ENCODE results near the gene CBFB.
"Not testable (repeated sequence)": the region's sequence is repeated elsewhere in the genome, so short reads cannot be mapped to it uniquely, and the experiment has no call there.

Gene CBFB

GRCh38 chr16:67041520-67041919 is 12.6 kb downstream of the CBFB start:
- not testable (repeated sequence) for DNase-seq

GRCh38 chr16:67043420-67043819 is 14.5 kb downstream of the CBFB start:
- no peak for DNase-seq

GRCh38 chr16:67050796-67051195 is 21.8 kb downstream of the CBFB start:
- no peak for DNase-seq

GRCh38 chr16:67052399-67052798 is 23.4 kb downstream of the CBFB start:
- DNase-seq = no peak

- no peak for DNase-seq
Observed at GRCh38 chr16:67053767-67054334, 24.9 kb downstream of the CBFB start.

- DNase-seq = no peak
Observed at GRCh38 chr16:67054901-67055300, 26.0 kb downstream of the CBFB start.

GRCh38 chr16:67055712-67056487 is 27.0 kb downstream of the CBFB start:
- DNase-seq = no peak

GRCh38 chr16:67063008-67063407 is 34.1 kb downstream of the CBFB start:
- DNase-seq = no peak

- DNase-seq = no peak
Observed at GRCh38 chr16:67068212-67068753, 39.3 kb downstream of the CBFB start.

GRCh38 chr16:67071476-67072048 is 42.6 kb downstream of the CBFB start:
- no peak for DNase-seq

- DNase-seq = no peak
Observed at GRCh38 chr16:67075331-67075730, 46.4 kb downstream of the CBFB start.

- DNase-seq = no peak
Observed at GRCh38 chr16:67077871-67078270, 48.9 kb downstream of the CBFB start.

- no peak for DNase-seq
Observed at GRCh38 chr16:67082100-67082499, 53.2 kb downstream of the CBFB start.

- no peak for DNase-seq
Observed at GRCh38 chr16:67082891-67083290, 53.9 kb downstream of the CBFB start.

GRCh38 chr16:67084345-67085028 is 55.5 kb downstream of the CBFB start:
- no peak for DNase-seq

GRCh38 chr16:67086822-67087221 is 57.9 kb downstream of the CBFB start:
- DNase-seq = no peak

- DNase-seq = no peak
Observed at GRCh38 chr16:67087291-67087690, 58.3 kb downstream of the CBFB start.

GRCh38 chr16:67087803-67088202 is 58.9 kb downstream of the CBFB start:
- no peak for DNase-seq

- no peak for DNase-seq
Observed at GRCh38 chr16:67088551-67088950, 59.6 kb downstream of the CBFB start.

GRCh38 chr16:67089101-67089500 is 60.2 kb downstream of the CBFB start:
- DNase-seq = no peak

GRCh38 chr16:67091906-67092566 is 63.1 kb downstream of the CBFB start:
- no peak for DNase-seq

GRCh38 chr16:67093098-67093726 is 64.3 kb downstream of the CBFB start:
- DNase-seq = no peak
